Hepatocyte (in vitro differentiated cells): ENCODE results near the gene SPATA31D4. TPM values are rescaled to one million over a fixed set of nuclear protein-coding genes. Genes with fewer than 3 reads are reported as not detected.
"Not testable (repeated sequence)": the region's sequence is repeated elsewhere in the genome, so short reads cannot be mapped to it uniquely, and the experiment has no call there.

Experiments used
- DNase-seq: peaks from one replicate; pipeline ENCODE4 v3.0.0-alpha.2; 2016; ENCODE audit warnings: low spot score
- H2AFZ ChIP-seq: fragments of 200-600 bp; sonication (generic); 2 replicates; pipeline ENCODE4 v1.6.0; 2016; ENCODE audit warnings: antibody characterized with exemption, mild to moderate bottlenecking
- H3K27ac ChIP-seq: fragments of 200-600 bp; sonication (generic); 2 replicates; pipeline ENCODE4 v1.5.1; 2016; ENCODE audit warnings: mild to moderate bottlenecking
- H3K27me3 ChIP-seq: fragments of 200-600 bp; sonication (generic); 2 replicates; pipeline ENCODE4 v1.6.1; 2016
- H3K36me3 ChIP-seq: fragments of 200-600 bp; sonication (generic); replicated peaks from 2 replicates; pipeline ENCODE4 v1.5.1; 2016; ENCODE audit warnings: low read depth; ENCODE audit not compliant: insufficient read depth
- H3K4me1 ChIP-seq: fragments of 200-600 bp; sonication (generic); 2 replicates; pipeline ENCODE4 v1.5.1; 2016; ENCODE audit warnings: mild to moderate bottlenecking, moderate library complexity; ENCODE audit not compliant: insufficient read depth
- H3K4me2 ChIP-seq: fragments of 200-600 bp; sonication (generic); 2 replicates; pipeline ENCODE4 v1.6.0; 2016
- H3K4me3 ChIP-seq: fragments of 200-600 bp; sonication (generic); 2 replicates; pipeline ENCODE4 v1.5.1; 2016; ENCODE audit warnings: mild to moderate bottlenecking
- H3K79me2 ChIP-seq: fragments of 200-600 bp; sonication (generic); 2 replicates; pipeline ENCODE4 v1.6.0; 2017; ENCODE audit warnings: mild to moderate bottlenecking
- H3K9me2 ChIP-seq: fragments of 200-600 bp; sonication (generic); replicated peaks from 2 replicates; pipeline ENCODE4 v1.6.0; 2017; ENCODE audit warnings: mild to moderate bottlenecking; ENCODE audit not compliant: insufficient read depth
- H3K9me3 ChIP-seq: fragments of 200-600 bp; sonication (generic); 2 replicates; pipeline ENCODE4 v1.5.1; 2016; ENCODE audit warnings: low read depth, mild to moderate bottlenecking
- H4K20me1 ChIP-seq: fragments of 200-600 bp; sonication (generic); 2 replicates; pipeline ENCODE4 v1.6.0; 2016; ENCODE audit warnings: mild to moderate bottlenecking; ENCODE audit not compliant: insufficient read depth, poor library complexity, severe bottlenecking
- CTCF ChIP-seq: fragments of 200-600 bp; sonication (generic); IDR thresholded peaks from 2 replicates; pipeline ENCODE4 v1.5.1; 2016; ENCODE audit warnings: antibody characterized with exemption, mild to moderate bottlenecking; ENCODE audit not compliant: poor library complexity
- EZH2 ChIP-seq: fragments of 200-600 bp; sonication (generic); IDR thresholded peaks from 2 replicates; pipeline ENCODE4 v1.6.1; 2016; ENCODE audit warnings: antibody characterized with exemption, mild to moderate bottlenecking, borderline replicate concordance
- EZH2phosphoT487 ChIP-seq: fragments of 200-600 bp; sonication (generic); IDR thresholded peaks from one replicate; pipeline ENCODE4 v1.6.1; 2018; ENCODE audit warnings: antibody characterized with exemption, mild to moderate bottlenecking, low read depth, moderate library complexity; ENCODE audit not compliant: unreplicated experiment, severe bottlenecking
- WGBS: methylation state at CpG from one replicate; pipeline ENCODE4 v1.1.6; 2016; ENCODE audit warnings: low lambda C conversion rate; ENCODE audit errors: missing lambda C conversion rate; 5-methylcytosine and 5-hydroxymethylcytosine counted together
- polyA plus RNA-seq: library from polyadenylated mRNA; unstranded; fragments of >200 nt; fragmentation: Nextera tagmentation; extraction: Ambion mirVana; gene quantifications from 2 replicates; pipeline ENCODE4 v1.2.1, GENCODE V29; 2016
- total RNA-seq: library from RNA; depleted of rRNA; stranded (reverse); fragments of >200 nt; gene quantifications from 2 replicates; pipeline ENCODE4 v1.2.3, GENCODE V29; 2014

SPATA31D4 gene
- total and polyA plus RNA-seq, 2 experiments from 2014 or later = not detected

GRCh38 chr9:81912135-81912534, 16.1 kb upstream of the SPATA31D4 start:
- Histone ChIP-seq H3K9me2 (no peaks in the 10 kb centered on the region), H3K36me3 (no peaks in the 10 kb centered on the region), H3K4me1 (no peaks in the 10 kb centered on the region), H3K9me3 (no peaks in the 10 kb centered on the region), H2AFZ (no peak overlapping the region), H3K79me2 (no peaks in the 10 kb centered on the region), H4K20me1 (no peaks in the 10 kb centered on the region), H3K27ac (no peak overlapping the region), H3K4me3 (no peak overlapping the region), H3K27me3 (no peaks in the 10 kb centered on the region), H3K4me2 (no peak overlapping the region)
- no peak for DNase-seq
- TF ChIP-seq EZH2 (no peak), CTCF (no peak)
- WGBS = 88% methylated on average over 6 of the region's 6 CpGs

- Histone ChIP-seq H3K79me2 (no peaks in the 10 kb centered on the region), H3K9me2 (no peaks in the 10 kb centered on the region), H3K4me2 (no peak overlapping the region), H3K27ac (no peak overlapping the region), H4K20me1 (no peaks in the 10 kb centered on the region), H3K9me3 (no peaks in the 10 kb centered on the region), H2AFZ (no peak overlapping the region), H3K27me3 (no peaks in the 10 kb centered on the region), H3K4me3 (no peak overlapping the region), H3K4me1 (no peaks in the 10 kb centered on the region), H3K36me3 (no peaks in the 10 kb centered on the region)
- no peak for DNase-seq
- 92% methylated on average over 5 of the region's 5 CpGs for WGBS
- TF ChIP-seq CTCF (no peak), EZH2 (no peak), EZH2phosphoT487 (no peak)
Observed at GRCh38 chr9:81915801-81916505, 12.3 kb upstream of the SPATA31D4 start.

- H3K4me1 ChIP-seq, H3K9me2 ChIP-seq, H4K20me1 ChIP-seq, H3K9me3 ChIP-seq, H3K27me3 ChIP-seq, DNase-seq, H3K79me2 ChIP-seq, H3K4me2 ChIP-seq, H3K4me3 ChIP-seq, H3K36me3 ChIP-seq, H3K27ac ChIP-seq, H2AFZ ChIP-seq: not testable (repeated sequence)
- WGBS = 69% methylated on average over 1 of the region's 3 CpGs
Observed at GRCh38 chr9:81918507-81918906, 9.7 kb upstream of the SPATA31D4 start.

GRCh38 chr9:81930147-81930546, 1.9 kb downstream of the SPATA31D4 start:
- not testable (repeated sequence) for H3K9me2 ChIP-seq, H3K4me2 ChIP-seq, H3K4me1 ChIP-seq, H3K27ac ChIP-seq, H3K79me2 ChIP-seq, H3K9me3 ChIP-seq, H3K36me3 ChIP-seq, H3K27me3 ChIP-seq, DNase-seq, H2AFZ ChIP-seq, H4K20me1 ChIP-seq, H3K4me3 ChIP-seq
- no CpG with 5 or more reads among the region's 6 CpGs for WGBS

- not testable (repeated sequence) for H3K9me2 ChIP-seq, H3K36me3 ChIP-seq, H4K20me1 ChIP-seq, H3K27me3 ChIP-seq, H3K79me2 ChIP-seq, DNase-seq, H3K4me3 ChIP-seq, H3K4me1 ChIP-seq, H3K27ac ChIP-seq, H3K4me2 ChIP-seq, H2AFZ ChIP-seq, H3K9me3 ChIP-seq
- WGBS = no CpG with 5 or more reads among the region's 3 CpGs
Observed at GRCh38 chr9:81933547-81933946, 5.3 kb downstream of the SPATA31D4 start.

- not testable (repeated sequence) for H3K79me2 ChIP-seq, H3K9me2 ChIP-seq, H3K9me3 ChIP-seq, H3K36me3 ChIP-seq, H3K4me3 ChIP-seq, H4K20me1 ChIP-seq, H3K4me2 ChIP-seq, H3K4me1 ChIP-seq, H2AFZ ChIP-seq, H3K27me3 ChIP-seq, H3K27ac ChIP-seq, DNase-seq
- no CpG with 5 or more reads among the region's 2 CpGs for WGBS
Observed at GRCh38 chr9:81943393-81943792, 15.2 kb downstream of the SPATA31D4 start, which contains the start of gene SPATA31D3. Gene SPATA31D3, plus strand, starts transcription at chr9:81943500. Its CDS starts 86 bp downstream, at chr9:81943586.

- DNase-seq, H3K4me1 ChIP-seq, H3K27ac ChIP-seq, H3K4me3 ChIP-seq, H3K27me3 ChIP-seq, H3K79me2 ChIP-seq, H3K9me3 ChIP-seq, H3K36me3 ChIP-seq, H4K20me1 ChIP-seq, H3K9me2 ChIP-seq, H2AFZ ChIP-seq, H3K4me2 ChIP-seq: not testable (repeated sequence)
- 83% methylated on average over 1 of the region's 3 CpGs for WGBS
Observed at GRCh38 chr9:81948650-81949049, 20.4 kb downstream of the SPATA31D4 start.
